ENCODE results near the gene PLA2G12B.
"Not testable (repeated sequence)": the region's sequence is repeated elsewhere in the genome, so short reads cannot be mapped to it uniquely, and the experiment has no call there.

Gene PLA2G12B

DNA sequence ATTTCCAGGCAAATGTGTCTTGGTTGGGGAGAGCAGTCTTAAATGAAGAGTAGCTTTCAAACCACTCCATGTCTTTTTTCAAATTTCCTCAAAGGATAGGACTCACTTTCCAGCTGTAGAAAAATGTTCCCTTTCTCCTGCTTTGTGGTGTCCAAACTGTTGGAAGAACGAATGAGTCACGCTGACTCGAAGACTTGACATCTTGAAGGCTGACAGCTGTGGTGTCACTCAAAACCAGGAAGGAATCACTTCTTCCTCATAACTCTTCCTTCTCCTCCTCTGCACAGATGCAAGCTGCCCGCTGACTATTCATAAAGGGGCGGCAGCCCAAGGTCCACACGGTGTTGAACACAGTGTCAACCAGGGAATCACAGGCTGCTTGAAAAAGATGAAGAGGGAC, 19.2 kb downstream of the PLA2G12B start:
- no peak for DNase-seq (ENCODE audit: low read depth)

DNA sequence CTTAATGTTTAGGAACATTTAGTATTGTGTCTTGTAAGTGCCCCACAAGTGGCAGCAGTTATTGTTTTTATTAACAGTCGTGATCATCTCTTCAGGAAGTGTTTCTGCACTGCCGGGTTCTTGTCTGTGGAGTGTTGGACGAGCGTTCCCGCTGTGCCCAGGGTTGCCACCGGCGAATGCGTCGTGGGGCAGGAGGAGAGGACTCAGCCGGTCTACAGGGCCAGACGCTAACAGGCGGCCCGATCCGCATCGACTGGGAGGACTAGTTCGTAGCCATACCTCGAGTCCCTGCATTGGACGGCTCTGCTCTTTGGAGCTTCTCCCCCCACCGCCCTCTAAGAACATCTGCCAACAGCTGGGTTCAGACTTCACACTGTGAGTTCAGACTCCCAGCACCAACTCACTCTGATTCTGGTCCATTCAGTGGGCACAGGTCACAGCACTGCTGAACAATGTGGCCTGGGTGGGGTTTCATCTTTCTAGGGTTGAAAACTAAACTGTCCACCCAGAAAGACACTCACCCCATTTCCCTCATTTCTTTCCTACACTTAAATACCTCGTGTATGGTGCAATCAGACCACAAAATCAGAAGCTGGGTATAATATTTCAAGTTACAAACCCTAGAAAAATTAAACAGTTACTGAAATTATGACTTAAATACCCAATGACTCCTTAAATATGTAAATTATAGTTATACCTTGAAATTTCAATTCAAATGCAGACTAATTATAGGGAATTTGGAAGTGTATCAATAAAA, 22.2 kb downstream of the PLA2G12B start:
- no peak for DNase-seq (ENCODE audit: low read depth)

DNA sequence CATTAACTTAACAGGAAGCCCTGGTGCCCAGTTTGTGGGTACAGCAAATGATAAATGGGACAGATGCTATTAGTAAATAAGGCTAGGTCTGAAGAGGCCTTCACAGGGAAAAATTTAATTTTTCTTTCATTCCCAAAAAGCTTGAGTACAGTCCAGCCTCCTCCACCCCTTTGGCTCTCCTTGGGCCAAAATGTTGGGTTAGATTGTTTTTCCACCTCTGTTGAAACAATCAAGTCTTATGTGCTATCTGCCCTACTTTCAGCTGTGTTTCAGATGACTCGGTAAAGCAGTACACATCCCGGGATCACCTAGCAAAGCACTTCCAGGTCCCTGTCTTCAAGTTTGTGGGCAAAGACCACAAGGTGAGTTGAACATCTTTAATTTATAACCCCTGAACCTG, 24.3 kb downstream of the PLA2G12B start:
- no peak for DNase-seq (ENCODE audit: low read depth)

DNA sequence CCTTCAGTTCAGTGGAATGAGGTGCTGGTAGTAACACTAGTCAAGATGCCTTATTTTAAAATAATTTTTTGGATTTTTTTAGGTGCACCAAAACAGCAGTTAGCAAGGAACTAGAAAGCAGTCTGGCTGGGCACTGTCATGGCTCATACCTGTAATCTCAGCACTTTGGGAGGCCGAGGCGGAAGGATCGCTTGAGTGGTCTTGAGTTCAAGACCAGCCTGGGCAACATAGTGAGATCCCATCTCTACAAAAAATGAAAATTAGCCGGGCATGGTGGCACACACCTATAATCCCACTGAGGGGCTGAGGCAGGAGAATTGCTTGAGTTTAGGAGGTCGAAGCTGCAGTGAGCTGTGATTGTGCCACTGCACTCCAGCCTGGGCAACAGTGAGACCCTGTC, 25.8 kb downstream of the PLA2G12B start:
- DNase-seq (ENCODE audit: low read depth): no peak

DNA sequence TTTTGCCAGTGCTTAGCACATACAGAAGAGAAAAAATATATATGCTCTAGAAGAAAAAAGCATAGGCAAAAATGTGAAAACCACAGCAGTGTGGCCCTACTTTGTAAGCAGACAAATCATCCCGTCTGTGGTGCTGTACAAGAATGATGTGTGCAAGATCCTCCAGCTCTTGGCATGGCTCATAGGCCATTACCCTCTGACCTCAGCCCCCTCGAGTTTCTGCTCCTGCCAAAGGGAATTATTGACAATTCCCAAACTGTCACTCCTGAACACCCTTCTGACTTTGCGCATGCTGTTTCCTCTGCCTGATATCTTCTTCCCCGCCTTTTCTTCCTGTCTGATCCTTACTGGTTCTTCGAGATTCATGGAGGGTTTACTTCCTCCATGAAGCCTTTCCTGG, 27.1 kb downstream of the PLA2G12B start:
- no peak for DNase-seq (ENCODE audit: low read depth)

DNA sequence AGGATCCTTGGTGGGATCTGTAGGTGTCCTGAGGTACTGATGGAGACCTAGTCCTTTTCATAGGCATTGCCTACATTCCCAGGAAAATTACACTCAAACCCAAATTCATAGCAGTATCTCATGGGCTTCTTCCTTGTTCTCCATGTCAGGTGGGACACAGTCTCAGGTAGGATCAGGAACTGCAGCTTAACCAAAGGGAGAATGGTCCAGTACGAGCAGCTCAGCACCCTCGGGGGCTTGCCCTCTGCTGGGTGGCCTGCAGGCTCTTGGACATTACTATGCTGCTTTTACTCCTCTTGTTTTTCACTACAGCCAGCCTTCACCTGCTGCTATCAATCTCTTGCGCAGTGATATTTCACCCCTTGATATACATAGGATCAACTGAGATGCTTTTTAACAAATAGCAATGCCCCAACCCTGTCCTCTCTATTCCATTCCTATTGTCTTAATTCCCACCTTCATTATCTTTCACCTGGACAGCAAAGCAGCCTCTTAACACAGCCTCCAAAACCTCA, 28.6 kb downstream of the PLA2G12B start:
- DNase-seq (ENCODE audit: low read depth): no peak

DNA sequence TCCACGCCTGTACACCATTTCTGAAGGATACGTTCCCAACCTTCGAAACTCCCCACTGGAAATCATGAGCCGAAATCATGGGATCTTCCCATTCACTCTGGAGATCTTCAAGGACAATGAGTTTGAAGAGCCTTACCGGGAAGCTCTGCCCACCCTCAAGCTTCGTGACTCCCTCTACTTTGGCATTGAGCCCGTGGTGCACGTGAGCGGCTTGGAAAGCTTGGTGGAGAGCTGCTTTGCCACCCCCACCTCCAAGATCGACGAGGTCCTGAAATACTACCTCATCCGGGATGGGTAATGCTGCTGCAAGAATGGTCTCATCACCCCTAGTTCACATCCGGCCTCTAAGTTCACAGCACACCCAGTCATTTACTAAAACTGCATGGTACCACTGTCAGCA, 30.3 kb downstream of the PLA2G12B start:
- no peak for DNase-seq (ENCODE audit: low read depth)

DNA sequence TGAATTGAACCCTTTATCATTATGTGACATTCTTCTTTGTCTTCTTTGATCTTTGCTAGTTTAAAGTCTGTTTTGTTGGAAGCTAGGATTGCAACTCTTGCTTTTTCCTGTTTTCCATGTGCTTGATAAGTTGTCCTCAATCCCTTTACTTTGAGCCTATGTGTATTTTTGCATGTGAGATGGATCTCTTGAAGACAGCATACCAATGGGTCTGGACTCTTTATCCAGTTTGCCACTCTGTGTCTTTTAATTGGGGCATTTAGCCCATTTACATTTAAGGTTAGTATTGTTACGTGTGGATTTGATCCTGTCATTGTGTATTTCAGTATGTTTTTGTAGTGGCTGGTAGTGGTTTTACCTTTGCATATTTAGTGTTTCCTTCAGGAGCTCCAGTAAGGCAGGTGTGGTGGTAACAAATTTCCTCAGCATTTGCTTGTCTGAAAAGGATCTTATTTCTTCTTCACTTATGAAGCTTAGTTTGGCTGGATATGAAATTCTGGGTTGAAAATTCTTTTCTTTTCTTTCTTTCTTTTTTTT, 33.4 kb downstream of the PLA2G12B start:
- DNase-seq (ENCODE audit: low read depth): not testable (repeated sequence)

DNA sequence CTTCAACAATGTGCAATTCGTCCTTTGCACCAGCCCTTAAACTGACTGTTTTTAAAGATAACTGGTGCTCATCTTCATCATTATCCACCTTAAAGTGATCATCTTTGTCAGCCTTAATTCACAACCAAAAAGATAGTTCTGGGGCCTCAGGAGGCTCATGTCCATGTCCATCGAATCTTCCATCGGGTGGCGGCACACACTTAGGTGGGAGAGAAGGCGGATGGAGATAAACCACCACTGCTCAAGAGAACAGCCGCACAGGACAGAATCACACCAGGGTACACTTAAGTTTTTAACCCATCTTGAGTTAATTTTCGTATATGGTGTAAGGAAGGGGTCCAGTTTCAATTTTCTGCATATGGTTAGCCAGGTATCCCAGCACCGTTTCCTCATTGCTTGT, 36.3 kb downstream of the PLA2G12B start:
- no peak for DNase-seq (ENCODE audit: low read depth)

DNA sequence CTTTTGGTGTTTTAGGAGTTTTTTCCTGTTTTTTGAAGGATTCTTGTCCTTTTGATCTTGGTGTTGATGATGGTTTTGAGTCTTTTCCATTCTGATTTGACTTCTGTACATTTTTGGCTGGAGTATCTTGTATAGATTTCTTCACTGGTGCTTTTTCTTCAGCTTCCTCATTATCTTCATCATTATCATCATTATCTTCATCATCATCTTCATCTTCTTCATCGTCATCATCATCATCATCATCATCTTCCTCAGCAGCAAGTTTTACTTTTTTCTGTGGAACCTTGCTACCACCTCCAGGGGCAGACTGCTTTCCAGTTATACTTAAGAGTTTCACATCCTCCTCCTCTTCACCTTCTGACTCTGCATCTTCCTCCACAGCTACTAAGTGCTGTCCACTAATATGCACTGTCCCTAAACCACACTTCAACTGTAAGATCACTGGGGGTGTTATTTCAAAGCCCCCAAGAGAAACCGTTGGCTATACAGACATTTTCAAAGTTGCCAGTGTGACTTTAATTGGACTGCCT, 36.7 kb downstream of the PLA2G12B start:
- DNase-seq (ENCODE audit: low read depth): not testable (repeated sequence)

DNA sequence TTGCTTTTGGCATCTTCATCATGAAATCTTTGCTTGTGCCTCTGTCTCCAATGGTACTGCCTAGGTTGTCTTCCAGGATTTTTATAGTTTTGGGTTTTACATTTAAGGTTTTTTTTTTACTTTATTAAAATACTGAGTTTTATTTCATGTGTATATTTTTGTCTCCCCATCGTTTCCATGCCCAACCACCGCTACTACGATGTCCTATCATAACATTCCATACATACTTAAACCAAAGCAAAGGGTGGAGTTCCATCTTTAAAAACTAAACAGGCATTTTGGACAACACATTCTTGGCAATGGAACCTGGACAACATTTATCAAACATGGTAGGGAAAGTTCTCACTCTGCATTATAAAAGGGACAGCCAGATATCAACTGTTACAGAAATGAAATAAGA, 37.4 kb downstream of the PLA2G12B start:
- not testable (repeated sequence) for DNase-seq (ENCODE audit: low read depth)

DNA sequence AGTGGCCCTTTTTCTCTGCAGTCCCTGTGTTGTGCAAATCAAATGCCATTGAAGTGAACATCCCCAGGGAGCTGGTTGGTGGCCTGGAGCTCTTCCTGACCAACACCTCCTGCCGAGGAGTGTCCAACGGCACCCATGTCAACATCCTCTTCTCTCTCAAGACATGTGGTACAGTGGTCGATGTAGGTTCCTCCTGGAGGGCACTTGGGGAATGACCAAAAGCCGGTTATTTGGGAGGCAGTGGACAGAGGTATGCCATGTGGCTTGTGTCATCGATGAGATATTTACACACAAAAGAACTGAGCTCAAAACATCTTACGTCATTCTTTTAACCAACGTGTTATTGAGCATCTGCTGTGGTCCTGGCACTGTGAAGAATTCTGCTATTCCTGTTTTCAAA, 41.3 kb downstream of the PLA2G12B start:
- DNase-seq (ENCODE audit: low read depth): no peak

DNA sequence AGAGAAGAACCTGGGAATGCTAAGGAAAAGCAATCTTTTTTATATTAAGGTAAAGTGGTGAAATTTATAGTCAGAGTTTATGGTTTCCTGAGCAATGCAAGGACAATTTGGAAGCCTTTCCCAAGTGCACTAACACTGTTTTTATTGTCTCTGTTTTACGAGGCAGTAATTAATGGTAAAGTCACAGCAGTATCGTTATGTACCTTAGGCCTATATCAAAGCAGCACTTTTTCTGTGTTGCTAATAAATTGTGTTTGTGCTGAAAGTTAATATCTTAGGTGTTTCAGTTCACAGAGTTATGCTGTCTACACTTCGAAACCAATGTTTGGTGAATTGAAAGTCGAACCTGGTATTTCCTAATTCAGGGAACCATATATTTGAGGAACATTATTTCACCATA, 41.9 kb downstream of the PLA2G12B start:
- no peak for DNase-seq (ENCODE audit: low read depth)

DNA sequence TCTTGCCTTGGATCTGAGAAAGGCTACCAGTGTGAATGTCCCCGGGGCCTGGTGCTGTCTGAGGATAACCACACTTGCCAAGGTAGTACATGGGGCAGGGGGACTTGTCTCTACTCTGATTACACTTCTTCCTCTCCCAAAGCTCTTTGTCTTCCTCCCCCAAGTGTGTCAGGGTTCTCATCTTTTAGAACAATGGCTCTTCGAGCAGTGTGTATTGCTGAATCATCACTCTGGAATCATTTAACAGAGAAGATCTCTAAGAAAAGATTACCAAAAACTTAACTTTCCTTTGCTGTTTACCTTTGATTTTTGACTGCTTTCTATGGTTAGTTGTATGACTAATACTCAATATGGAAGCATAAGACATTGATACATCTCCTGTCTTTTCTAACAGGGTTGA, 42.8 kb downstream of the PLA2G12B start:
- no peak for DNase-seq (ENCODE audit: low read depth)

DNA sequence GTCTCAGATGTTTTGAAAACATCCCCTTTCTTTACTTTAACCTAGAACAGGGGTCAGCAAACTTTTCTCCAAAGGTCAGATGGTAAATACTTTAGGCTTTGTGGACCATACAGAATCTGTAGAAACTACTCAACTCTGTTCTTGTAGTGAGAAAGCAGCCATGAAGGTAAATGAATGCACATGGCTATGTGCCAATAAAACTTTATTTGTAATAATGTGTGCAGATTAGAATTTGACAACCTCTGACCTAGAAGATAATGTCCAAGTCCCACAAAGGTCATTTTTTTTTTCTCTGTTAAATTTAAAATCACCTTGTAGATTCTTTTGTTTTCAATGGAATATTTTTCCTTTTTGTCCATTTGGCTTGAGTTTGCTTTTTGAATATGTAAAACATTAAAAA, 43.9 kb downstream of the PLA2G12B start:
- no peak for DNase-seq (ENCODE audit: low read depth)

DNA sequence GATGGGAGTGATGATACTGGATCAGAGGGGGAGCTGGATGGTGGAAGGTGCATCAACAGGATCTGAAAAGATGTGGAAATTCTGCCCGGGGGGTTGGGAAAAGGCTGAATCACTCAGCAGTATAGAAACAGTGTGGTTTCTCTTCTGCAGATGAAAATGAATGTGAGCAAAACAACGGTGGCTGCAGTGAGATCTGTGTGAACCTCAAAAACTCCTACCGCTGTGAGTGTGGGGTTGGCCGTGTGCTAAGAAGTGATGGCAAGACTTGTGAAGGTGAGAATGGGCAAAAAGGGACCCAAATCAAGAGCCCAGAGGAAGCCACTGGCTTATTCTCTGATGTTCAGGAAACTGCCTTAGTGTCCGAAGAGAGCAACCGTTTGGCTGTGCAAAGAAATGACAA, 48.2 kb downstream of the PLA2G12B start:
- DNase-seq (ENCODE audit: low read depth): no peak

DNA sequence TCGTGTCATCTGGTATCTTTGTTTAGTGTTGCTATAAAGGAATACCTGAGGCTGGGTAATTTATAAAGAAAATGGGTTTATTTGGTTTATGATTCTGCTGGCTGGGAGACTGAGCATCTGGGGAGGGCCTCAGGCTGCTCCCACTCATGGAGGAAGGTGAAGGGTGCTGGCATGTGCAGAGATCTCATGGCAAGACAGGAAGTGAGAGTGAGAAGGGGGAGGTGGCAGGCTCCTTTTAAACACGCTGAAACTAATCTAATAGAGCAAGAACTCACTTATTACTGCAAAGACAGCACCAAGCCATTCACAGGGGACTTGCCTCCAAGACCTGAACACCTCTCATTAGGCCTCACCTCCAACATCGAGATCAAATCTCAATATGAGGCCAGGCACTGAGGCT, 49.8 kb downstream of the PLA2G12B start:
- DNase-seq (ENCODE audit: low read depth): no peak

DNA sequence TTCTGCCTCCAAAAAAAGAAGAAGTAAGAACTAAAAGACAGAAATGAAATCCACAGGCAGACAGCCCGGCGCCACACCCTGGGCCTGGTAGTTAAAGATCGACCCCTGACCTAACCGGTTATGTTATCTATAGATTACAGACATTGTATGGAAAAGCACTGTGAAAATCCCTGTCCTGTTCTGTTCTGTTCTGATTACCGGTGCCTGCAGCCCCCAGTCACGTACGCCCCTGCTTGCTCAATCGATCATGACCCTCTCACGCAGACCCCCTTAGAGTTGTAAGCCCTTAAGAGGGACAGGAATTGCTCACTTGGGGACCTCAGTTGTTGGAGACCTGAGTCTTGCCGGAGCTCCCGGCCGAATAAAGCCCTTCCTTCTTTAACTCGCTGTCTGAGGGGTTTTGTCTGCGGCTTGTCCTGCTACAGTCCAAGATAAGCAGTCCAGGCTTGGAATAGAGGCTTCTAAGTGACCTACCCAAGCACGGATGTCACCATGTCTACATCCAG, 50.6 kb downstream of the PLA2G12B start:
- DNase-seq (ENCODE audit: low read depth): not testable (repeated sequence)

DNA sequence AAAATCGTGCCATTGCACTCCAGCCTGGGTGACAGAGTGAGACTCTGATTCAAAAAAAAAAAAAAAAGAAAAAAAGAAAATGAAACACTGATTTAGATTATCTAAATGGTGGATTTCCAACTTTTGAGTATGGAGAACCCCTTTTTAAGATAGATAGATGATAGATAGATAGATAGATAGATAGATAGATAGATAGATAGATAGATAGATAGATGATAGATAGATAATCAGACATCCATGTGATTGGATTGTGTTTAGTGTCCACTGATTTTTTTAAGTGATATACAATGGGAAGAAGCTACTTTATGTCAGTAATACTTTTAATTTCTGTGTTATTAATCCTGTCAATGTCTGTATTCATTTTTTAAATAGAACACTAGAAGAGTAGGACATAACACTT, 55.1 kb downstream of the PLA2G12B start:
- no peak for DNase-seq (ENCODE audit: low read depth)

DNA sequence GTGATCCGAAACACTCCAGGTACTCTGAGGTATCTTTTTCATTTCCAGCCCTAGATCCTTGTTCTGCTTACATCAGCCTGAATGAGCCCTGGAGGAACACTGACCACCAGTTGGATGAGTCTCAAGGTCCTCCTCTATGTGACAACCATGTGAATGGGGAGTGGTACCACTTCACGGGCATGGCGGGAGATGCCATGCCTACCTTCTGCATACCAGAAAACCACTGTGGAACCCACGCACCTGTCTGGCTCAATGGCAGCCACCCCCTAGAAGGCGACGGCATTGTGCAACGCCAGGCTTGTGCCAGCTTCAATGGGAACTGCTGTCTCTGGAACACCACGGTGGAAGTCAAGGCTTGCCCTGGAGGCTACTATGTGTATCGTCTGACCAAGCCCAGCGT, 56.0 kb downstream of the PLA2G12B start:
- no peak for DNase-seq (ENCODE audit: low read depth)

DNA sequence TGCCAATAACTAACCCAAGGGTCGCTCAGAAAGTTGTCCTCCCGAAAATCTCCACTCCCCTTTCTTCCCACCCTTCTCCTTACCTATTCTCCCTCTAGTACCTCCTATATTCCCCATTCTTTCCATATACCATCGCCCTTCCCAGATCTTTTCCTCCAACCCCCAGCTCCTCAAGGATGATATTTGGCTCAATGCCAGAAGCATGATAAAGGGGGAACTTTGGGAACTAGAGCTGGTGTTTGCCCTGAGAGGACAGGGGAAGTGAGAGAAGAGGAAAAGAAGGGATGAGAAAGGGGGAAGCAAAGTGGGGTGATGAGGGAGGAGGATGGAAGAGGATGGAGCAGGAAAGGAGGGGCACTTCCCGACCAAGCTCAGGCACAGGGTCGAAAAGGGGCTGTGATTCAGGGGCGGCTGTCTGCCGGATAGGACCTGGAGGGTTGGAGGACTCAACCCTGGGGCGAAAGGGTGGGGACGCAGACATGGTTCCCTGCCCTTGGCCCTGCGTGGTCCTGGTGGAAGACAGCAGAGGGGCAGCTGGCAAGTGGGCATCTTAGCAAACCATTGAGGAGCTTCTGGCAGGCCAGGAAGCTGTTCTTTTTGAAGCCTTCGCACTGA, 59.3 kb downstream of the PLA2G12B start:
- no peak for DNase-seq (ENCODE audit: low read depth)

DNA sequence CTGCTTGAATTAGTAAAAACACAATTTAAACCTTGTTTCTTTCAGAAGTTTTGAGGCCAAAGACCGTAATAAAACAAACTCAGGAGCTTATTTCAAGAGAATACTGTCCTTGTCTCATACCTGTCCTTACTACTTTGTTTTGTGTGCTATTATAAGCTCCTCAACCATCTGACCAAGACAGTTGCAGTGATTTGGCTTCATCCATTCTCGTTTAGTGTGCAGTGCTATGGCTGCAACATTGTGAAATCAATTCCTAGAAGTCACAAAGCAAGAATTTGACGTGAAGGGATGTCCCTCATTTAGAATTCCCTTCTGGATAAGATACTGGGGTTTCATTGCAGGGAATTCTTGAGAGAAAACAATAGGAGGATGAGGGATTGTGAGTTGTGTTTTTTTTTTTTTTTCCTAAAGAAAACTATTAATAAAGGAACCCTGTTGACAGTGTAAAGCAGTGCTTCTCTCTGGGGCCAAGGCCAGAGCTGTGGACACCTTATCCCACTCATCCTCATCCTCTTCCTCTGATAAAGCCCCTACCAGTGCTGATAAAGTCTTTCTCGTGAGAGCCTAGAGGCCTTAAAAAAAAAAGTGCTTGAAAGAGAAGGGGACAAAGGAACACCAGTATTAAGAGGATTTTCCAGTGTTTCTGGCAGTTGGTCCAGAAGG, 61.3 kb downstream of the PLA2G12B start, which contains the start of gene OIT3:
OIT3 (plus strand) TSS at position 604 of the 663 bp plus-strand sequence. CDS start 60 bp downstream, outside the sequence.
- DNase-seq (ENCODE audit: low read depth): no peak
